HG03439 (cell line): ENCODE data around the gene TCERG1.

ENCODE experiments used
- ATAC-seq: cut with Tn5 transposase; IDR thresholded peaks from one replicate; pipeline ENCODE4 v1.9.1; 2021; ENCODE audit warnings: mild to moderate bottlenecking, moderate library complexity; ENCODE audit not compliant: unreplicated experiment

TCERG1 gene

GRCh38 chr5:146446861-146447733 lies at the start of gene TCERG1:
TSS of gene TCERG1 (plus strand) at chr5:146447333. CDS start at chr5:146447350, 17 bp downstream.
- ATAC-seq = peak; percentile 99

GRCh38 chr5:146398826-146399225 lies 48.3 kb upstream of the TCERG1 start:
- ATAC-seq = no peak

GRCh38 chr5:146399481-146399880 lies 47.7 kb upstream of the TCERG1 start:
- ATAC-seq = no peak

- no peak for ATAC-seq
Observed at GRCh38 chr5:146400201-146400600, 46.9 kb upstream of the TCERG1 start.

GRCh38 chr5:146401021-146401420 lies 46.1 kb upstream of the TCERG1 start:
- no peak for ATAC-seq

GRCh38 chr5:146402949-146403348 lies 44.2 kb upstream of the TCERG1 start:
- ATAC-seq = no peak

- no peak for ATAC-seq
Observed at GRCh38 chr5:146409054-146409671, 38.0 kb upstream of the TCERG1 start.

GRCh38 chr5:146410272-146410671 lies 36.9 kb upstream of the TCERG1 start:
- no peak for ATAC-seq

- no peak for ATAC-seq
Observed at GRCh38 chr5:146419696-146420095, 27.4 kb upstream of the TCERG1 start.

- ATAC-seq = no peak
Observed at GRCh38 chr5:146425023-146425422, 22.1 kb upstream of the TCERG1 start.

GRCh38 chr5:146426305-146426704 lies 20.8 kb upstream of the TCERG1 start:
- ATAC-seq = no peak

GRCh38 chr5:146426853-146427618 lies 20.1 kb upstream of the TCERG1 start:
- no peak for ATAC-seq

GRCh38 chr5:146427619-146427997 lies 19.5 kb upstream of the TCERG1 start:
- no peak for ATAC-seq

- ATAC-seq = no peak
Observed at GRCh38 chr5:146428658-146429057, 18.5 kb upstream of the TCERG1 start.

GRCh38 chr5:146440353-146440752 lies 6.8 kb upstream of the TCERG1 start:
- no peak for ATAC-seq

GRCh38 chr5:146440870-146441495 lies 6.2 kb upstream of the TCERG1 start:
- no peak for ATAC-seq

- ATAC-seq = no peak
Observed at GRCh38 chr5:146441896-146442295, 5.2 kb upstream of the TCERG1 start.

- peak; percentile 33 for ATAC-seq
Observed at GRCh38 chr5:146447734-146448380, 724 bp downstream of the TCERG1 start.

GRCh38 chr5:146448783-146449519 lies 1.8 kb downstream of the TCERG1 start:
- ATAC-seq = no peak

GRCh38 chr5:146450002-146450401 lies 2.9 kb downstream of the TCERG1 start:
- ATAC-seq = no peak
